ENCODE results near the gene EPB41.
A peak's percentile ranks its signal among the peaks of the same experiment; 100 is the strongest.
"Not testable (repeated sequence)": the region's sequence is repeated elsewhere in the genome, so short reads cannot be mapped to it uniquely, and the experiment has no call there.

Gene EPB41

DNA sequence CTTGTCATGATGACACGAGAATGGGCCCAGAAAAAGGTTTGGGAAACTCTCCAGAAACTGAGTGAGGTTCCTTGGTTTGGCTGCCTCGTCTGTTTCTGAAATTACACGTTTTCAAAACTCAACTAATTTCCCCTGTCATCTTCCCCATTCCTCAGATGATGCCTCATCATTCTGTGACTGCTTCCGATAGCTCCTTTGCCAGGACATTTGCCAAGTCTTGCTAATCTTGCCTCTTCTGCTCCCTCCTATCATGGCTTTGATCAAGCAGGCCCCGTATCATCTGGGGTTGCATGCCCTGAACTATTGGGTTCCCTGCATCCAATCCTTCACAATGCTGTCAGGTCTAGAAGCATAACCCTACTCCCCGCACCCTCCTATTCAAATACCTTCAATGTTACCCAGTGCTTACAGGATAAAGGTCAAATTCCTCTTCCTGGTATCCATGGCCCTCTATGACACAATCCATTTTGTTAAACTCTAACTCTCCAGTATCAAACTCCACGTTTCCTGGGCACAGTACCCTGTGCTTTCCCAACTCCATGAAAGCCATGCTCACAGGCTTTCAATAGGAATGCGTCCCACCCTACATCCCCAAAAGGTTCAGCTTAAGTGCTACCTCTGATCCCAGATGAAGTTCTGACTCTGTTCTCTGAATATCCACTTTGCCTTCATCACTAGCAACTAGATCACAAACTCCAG lies 231.5 kb downstream of the EPB41 start (continued):
- TF ChIP-seq, protein P1, sequence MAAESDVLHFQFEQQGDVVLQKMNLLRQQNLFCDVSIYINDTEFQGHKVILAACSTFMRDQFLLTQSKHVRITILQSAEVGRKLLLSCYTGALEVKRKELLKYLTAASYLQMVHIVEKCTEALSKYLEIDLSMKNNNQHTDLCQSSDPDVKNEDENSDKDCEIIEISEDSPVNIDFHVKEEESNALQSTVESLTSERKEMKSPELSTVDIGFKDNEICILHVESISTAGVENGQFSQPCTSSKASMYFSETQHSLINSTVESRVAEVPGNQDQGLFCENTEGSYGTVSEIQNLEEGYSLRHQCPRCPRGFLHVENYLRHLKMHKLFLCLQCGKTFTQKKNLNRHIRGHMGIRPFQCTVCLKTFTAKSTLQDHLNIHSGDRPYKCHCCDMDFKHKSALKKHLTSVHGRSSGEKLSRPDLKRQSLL (tag by site-specific recombination; IDR thresholded peaks at IDR 0.05) = no peak
- TF ChIP-seq ZNF423 (tag by site-specific recombination; IDR thresholded peaks at IDR 0.05) (no peak), ZBTB7A (tag by site-specific recombination; IDR thresholded peaks at IDR 0.05; ENCODE audit: low read depth) (no peak), ZNF324 (tag by site-specific recombination; IDR thresholded peaks at IDR 0.05) (no peak)

DNA sequence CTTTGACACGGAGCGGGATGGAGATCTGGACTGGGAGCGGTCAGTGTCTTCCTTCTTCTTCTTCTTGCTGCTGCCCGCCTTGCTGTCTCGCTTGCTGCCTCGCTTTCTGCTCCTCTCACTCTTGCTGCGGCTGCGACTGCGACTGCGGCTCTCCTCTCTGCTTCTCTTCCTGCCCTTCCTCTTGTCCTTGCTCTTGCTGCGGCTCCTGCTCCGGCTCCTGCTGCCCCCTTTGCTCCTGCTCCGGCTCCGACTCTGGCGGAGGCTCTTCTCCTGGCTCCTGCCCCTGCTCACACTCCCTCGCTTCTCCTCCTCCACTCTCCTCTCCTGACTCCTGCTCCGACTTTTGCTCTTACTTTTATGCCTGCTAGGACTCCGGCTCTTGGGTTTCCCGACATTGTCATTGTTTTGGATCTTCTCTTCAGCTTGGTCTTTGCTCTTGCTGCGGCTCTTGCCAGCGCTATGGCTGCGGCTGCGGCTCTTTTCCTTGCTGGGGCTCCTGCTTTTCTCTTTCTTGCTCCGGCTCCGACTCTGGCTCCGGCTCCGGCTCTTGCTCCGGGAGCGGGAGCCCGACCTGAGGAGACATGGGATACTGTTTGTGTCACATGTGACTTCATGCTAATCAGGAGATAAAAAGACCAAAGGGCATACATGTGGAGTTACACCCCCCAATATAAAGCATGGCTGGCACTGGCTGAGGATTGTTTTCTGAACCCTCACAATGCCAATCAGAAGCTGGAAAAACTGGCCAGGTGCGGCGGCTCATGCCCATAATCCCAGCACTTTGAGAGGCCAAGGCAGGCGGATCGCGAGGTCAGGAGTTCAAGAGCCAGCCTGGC lies 234.5 kb downstream of the EPB41 start:
- ChIA-PET POLR2A (interaction anchor here (0.8 kb wide), 1 partner anchor 33 kb away, joined by 3 read pairs; the partner anchor contains the start of gene SRSF4), CTCF (no interaction called here)
- Histone ChIP-seq H3K27ac (ENCODE audit: extremely low read depth, low read depth, low read length) (no peak overlapping the region), H3K4me3 (ENCODE audit: low read depth, low read length) (no peak overlapping the region), H3K9me3 (ENCODE audit: control insufficient read depth, insufficient read depth, low read depth, low read length) (no peaks in the 10 kb centered on the region), H3K36me3 (ENCODE audit: control insufficient read depth in 2 of 2, insufficient read depth in 1 of 2, low read length in 2 of 2) (peaks cover 82 to 91% of the 10 kb centered on the region in 2 experiments), H3K4me1 (ENCODE audit: control insufficient read depth, insufficient read depth, low read length) (no peaks in the 10 kb centered on the region)
- TF ChIP-seq, protein P1 (tag by site-specific recombination; IDR thresholded peaks at IDR 0.05) = peak; percentile 89
- peak; percentile 98 for TF ChIP-seq ZNF600 (tag by site-specific recombination; IDR thresholded peaks at IDR 0.05)
- TF ChIP-seq ZFP3 (tag by site-specific recombination; IDR thresholded peaks at IDR 0.05; ENCODE audit: low read depth) = no peak

DNA sequence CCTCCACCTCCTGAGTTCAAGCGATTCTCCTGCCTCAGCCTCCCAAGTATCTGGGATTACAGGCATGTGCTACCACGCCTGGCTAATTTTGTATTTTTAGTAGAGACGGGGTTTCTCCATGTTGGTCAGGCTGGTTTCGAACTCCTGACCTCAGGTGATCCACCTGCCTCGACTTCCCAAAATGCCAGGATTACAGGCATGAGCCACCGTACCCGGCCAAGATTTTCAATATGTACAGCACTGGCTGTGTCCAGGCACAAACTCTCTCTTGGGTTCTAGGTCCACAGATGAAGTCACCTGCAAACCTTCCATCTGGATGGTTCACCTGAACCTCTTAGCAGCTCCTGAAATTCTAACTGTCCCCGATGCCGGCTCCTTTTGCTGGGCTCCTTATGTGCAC lies 236.0 kb downstream of the EPB41 start:
- H3K4me3 ChIP-seq (ENCODE audit: low read depth, low read length); H3K4me1 ChIP-seq (ENCODE audit: control insufficient read depth, insufficient read depth, low read length); POLR2A ChIA-PET; H3K27ac ChIP-seq (ENCODE audit: extremely low read depth, low read depth, low read length); H3K9me3 ChIP-seq (ENCODE audit: control insufficient read depth, insufficient read depth, low read depth, low read length): not testable (repeated sequence)
- H3K36me3 ChIP-seq (ENCODE audit: control insufficient read depth in 2 of 2, insufficient read depth in 1 of 2, low read length in 2 of 2) = peaks cover 83 to 99% of the 10 kb centered on the region in 2 experiments
- CTCF ChIA-PET = interaction anchor here (1.5 kb wide), 1 partner anchor 10 kb away, joined by 6 read pairs; no protein-coding TSS in a partner anchor

DNA sequence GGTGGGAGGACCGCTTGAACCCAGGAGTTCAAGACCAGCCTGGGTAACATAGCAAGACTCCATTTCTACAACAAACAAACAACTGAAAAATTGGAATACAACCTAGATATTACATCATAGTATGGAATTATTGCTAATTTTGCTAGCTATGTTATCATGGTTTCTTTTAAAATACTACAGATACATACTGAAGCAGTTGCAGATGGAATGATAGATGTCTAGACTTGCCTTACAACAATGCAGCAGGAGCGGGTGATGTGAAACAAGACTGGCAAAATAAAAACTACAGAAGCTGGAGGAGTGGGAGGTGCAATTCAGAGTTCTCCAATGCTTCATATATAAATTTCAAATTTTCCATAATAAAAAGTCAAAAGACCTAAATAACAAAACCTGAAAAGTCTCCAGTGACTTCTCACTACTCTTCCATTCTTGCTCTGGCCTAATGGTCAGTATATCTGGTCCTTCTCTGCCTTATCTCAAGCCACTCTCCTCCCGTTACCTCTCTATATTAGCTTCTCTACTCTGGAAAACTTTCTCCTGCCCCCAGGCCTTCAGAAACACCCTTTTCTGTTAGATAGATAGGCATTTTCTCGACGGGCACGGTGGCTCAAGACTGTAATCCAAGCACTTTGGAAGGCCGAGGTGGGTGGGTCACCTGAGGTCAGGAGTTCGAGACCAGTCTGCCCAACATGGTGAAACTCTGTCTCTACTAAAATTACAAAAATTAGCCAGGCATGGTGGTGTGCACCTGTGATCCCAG lies 237.9 kb downstream of the EPB41 start:
- no peaks in the 10 kb centered on the region for H3K9me3 ChIP-seq (ENCODE audit: control insufficient read depth, insufficient read depth, low read depth, low read length)
- ChIA-PET POLR2A (interaction anchor here (1.2 kb wide), 1 partner anchor 17 kb away, joined by 3 read pairs; no protein-coding TSS in a partner anchor), CTCF (interaction anchor here (1.0 kb wide), 1 partner anchor 9 kb away, joined by 3 read pairs; no protein-coding TSS in a partner anchor)
- H3K36me3 ChIP-seq (ENCODE audit: control insufficient read depth in 2 of 2, insufficient read depth in 1 of 2, low read length in 2 of 2) = peaks cover 85 to 92% of the 10 kb centered on the region in 2 experiments
- H3K4me3 ChIP-seq (ENCODE audit: low read depth, low read length) = no peak overlapping the region
- H3K27ac ChIP-seq (ENCODE audit: extremely low read depth, low read depth, low read length) = no peak overlapping the region
- no peak for TF ChIP-seq ZNF624 (tag by site-specific recombination; IDR thresholded peaks at IDR 0.05)
- TF ChIP-seq ZNF660 (tag by site-specific recombination; IDR thresholded peaks at IDR 0.05) = no peak
- no peak for TF ChIP-seq ZNF548 (tag by site-specific recombination; IDR thresholded peaks at IDR 0.05)
- no peak for TF ChIP-seq ZXDB (tag by site-specific recombination; IDR thresholded peaks at IDR 0.05)
- TF ChIP-seq ZNF248 (tag by site-specific recombination; IDR thresholded peaks at IDR 0.05) = no peak
- TF ChIP-seq GLIS2 (tag by site-specific recombination; IDR thresholded peaks at IDR 0.05) = no peak
- TF ChIP-seq ZNF670 (tag by site-specific recombination; IDR thresholded peaks at IDR 0.05; ENCODE audit: low read depth) = no peak
- no peak for TF ChIP-seq ZNF155 (tag by site-specific recombination; IDR thresholded peaks at IDR 0.05)
- TF ChIP-seq ZNF184 (tag by site-specific recombination; IDR thresholded peaks at IDR 0.05) = no peak
- no peak for TF ChIP-seq BCL11B (tag by site-specific recombination; IDR thresholded peaks at IDR 0.05; ENCODE audit: low read depth)
- TF ChIP-seq TCF7L2 (IDR thresholded peaks at IDR 0.05; ENCODE audit: borderline replicate concordance, low read depth, low read length) = no peak
- TF ChIP-seq GLI2 (tag by site-specific recombination; IDR thresholded peaks at IDR 0.05; ENCODE audit: borderline replicate concordance, low read depth) = no peak
- TF ChIP-seq ZNF23 (tag by site-specific recombination; IDR thresholded peaks at IDR 0.05; ENCODE audit: borderline replicate concordance) = no peak
- TF ChIP-seq ZNF521 (tag by site-specific recombination; IDR thresholded peaks at IDR 0.05) = no peak
- no peak for TF ChIP-seq GLIS1 (tag by site-specific recombination; IDR thresholded peaks at IDR 0.05)
- no peak for TF ChIP-seq ZNF121 (tag by site-specific recombination; IDR thresholded peaks at IDR 0.05)
- TF ChIP-seq ZNF138 (tag by site-specific recombination; IDR thresholded peaks at IDR 0.05; ENCODE audit: borderline replicate concordance) = no peak
- peaks cover 5% of the 10 kb centered on the region; the same call in 1 of the 2 replicates for H3K4me1 ChIP-seq (ENCODE audit: control insufficient read depth, insufficient read depth, low read length)
